ENCODE measurements around the gene AFF3.

DNA sequence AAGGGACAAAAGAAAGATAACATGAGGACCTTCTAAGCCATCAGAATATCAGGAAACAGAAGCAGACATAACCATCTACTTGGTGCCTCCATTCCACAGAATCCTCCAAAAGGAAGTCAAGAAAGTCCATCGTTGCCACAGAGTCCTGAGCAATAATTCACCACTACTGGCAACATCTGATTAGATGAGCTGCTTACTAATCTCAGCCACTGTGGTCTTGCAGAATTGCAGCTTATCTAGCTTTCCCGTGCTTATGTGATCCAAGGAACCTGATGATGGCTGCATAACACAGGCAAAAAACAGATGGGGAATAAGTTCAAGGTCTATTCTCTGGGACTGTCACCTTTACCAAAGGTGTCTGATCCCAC lies 278.5 kb downstream of the AFF3 start:
- TF ChIP-seq, protein P1, sequence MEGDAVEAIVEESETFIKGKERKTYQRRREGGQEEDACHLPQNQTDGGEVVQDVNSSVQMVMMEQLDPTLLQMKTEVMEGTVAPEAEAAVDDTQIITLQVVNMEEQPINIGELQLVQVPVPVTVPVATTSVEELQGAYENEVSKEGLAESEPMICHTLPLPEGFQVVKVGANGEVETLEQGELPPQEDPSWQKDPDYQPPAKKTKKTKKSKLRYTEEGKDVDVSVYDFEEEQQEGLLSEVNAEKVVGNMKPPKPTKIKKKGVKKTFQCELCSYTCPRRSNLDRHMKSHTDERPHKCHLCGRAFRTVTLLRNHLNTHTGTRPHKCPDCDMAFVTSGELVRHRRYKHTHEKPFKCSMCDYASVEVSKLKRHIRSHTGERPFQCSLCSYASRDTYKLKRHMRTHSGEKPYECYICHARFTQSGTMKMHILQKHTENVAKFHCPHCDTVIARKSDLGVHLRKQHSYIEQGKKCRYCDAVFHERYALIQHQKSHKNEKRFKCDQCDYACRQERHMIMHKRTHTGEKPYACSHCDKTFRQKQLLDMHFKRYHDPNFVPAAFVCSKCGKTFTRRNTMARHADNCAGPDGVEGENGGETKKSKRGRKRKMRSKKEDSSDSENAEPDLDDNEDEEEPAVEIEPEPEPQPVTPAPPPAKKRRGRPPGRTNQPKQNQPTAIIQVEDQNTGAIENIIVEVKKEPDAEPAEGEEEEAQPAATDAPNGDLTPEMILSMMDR (IDR thresholded peaks at IDR 0.05), result no peak
- no peak for TF ChIP-seq POLR2A (IDR thresholded peaks at IDR 0.05)

Data from uterus (tissue), 2 donors.